HepG2 (cell line): ENCODE measurements around the gene TEKT2. TPM values are rescaled to one million over a fixed set of nuclear protein-coding genes. Genes with fewer than 3 reads are reported as not detected.

Source experiments
- EED ChIP-seq: sonication (generic); formaldehyde crosslinking; IDR thresholded peaks from 2 replicates; pipeline ENCODE4 v1.5.0; 2020; ENCODE audit warnings: mild to moderate bottlenecking, missing genetic modification reagents
- FUBP1 ChIP-seq: sonication (generic); formaldehyde crosslinking; IDR thresholded peaks from 2 replicates; pipeline ENCODE4 v1.5.1; 2020; ENCODE audit warnings: missing genetic modification reagents, mild to moderate bottlenecking, borderline replicate concordance
- MAZ ChIP-seq, 2 experiments: sonication (generic) in 1 of 2; formaldehyde crosslinking in 1 of 2; IDR thresholded peaks; 2 replicates each; pipeline versions ENCODE4 v1.5.0 to v1.6.1; 2012 to 2020; ENCODE audit warnings: low read depth in 2 of 2, mild to moderate bottlenecking in 2 of 2, borderline replicate concordance in 1 of 2, improper control_type of control experiment in 1 of 2, low read length in 1 of 2, missing genetic modification reagents in 1 of 2, moderate library complexity in 1 of 2
- RAD21 ChIP-seq: fragments of 450-650 bp; formaldehyde crosslinking; IDR thresholded peaks from 2 replicates; pipeline ENCODE4 v1.5.0; 2020; ENCODE audit warnings: mild to moderate bottlenecking
- SALL1 ChIP-seq: sonication (generic); formaldehyde crosslinking; IDR thresholded peaks from 2 replicates; pipeline ENCODE4 v1.8.0; 2022; ENCODE audit warnings: mild to moderate bottlenecking, missing genetic modification reagents
- SMC3 ChIP-seq: IDR thresholded peaks from 2 replicates; pipeline ENCODE4 v1.6.1; 2011; ENCODE audit warnings: low read length, improper control_type of control experiment
- SNAPC2 ChIP-seq: sonication (generic); formaldehyde crosslinking; IDR thresholded peaks from 2 replicates; pipeline ENCODE4 v1.8.1; 2022; ENCODE audit warnings: mild to moderate bottlenecking, missing genetic modification reagents
- SNAPC5 ChIP-seq: sonication (generic); formaldehyde crosslinking; IDR thresholded peaks from 2 replicates; pipeline ENCODE4 v1.8.1; 2023; ENCODE audit warnings: mild to moderate bottlenecking, missing genetic modification reagents, borderline replicate concordance
- SNRNP70 ChIP-seq: fragments of 200-400 bp; formaldehyde crosslinking; IDR thresholded peaks from 2 replicates; pipeline ENCODE4 v1.6.1; 2017; ENCODE audit warnings: mild to moderate bottlenecking, low read depth, low read length, moderate library complexity
- TBX2 ChIP-seq: sonication (generic); formaldehyde crosslinking; IDR thresholded peaks from 2 replicates; pipeline ENCODE4 v1.5.0; 2020; ENCODE audit warnings: missing genetic modification reagents, mild to moderate bottlenecking, borderline replicate concordance
- XRCC5 ChIP-seq: fragments of 200-400 bp; formaldehyde crosslinking; optimal IDR thresholded peaks from 2 replicates; pipeline ENCODE3; 2017; ENCODE audit warnings: mild to moderate bottlenecking, low read length
- ZFP36 ChIP-seq: fragments of 150-350 bp; IDR thresholded peaks from 2 replicates; pipeline ENCODE4 v1.6.1; 2018; ENCODE audit warnings: borderline replicate concordance, low read length, low read depth; ENCODE audit not compliant: partially characterized antibody
- ZGPAT ChIP-seq: IDR thresholded peaks from 2 replicates; pipeline ENCODE4 v1.6.1; 2016; ENCODE audit warnings: mild to moderate bottlenecking
- ZNF501 ChIP-seq: sonication (generic); formaldehyde crosslinking; IDR thresholded peaks from 2 replicates; pipeline ENCODE4 v1.5.1; 2020; ENCODE audit warnings: mild to moderate bottlenecking, moderate library complexity, missing genetic modification reagents
- ZNF605 ChIP-seq: sonication (generic); formaldehyde crosslinking; IDR thresholded peaks from 2 replicates; pipeline ENCODE4 v1.8.0; 2022; ENCODE audit warnings: mild to moderate bottlenecking, missing genetic modification reagents
- ZNF644 ChIP-seq: IDR thresholded peaks from 2 replicates; pipeline ENCODE4 v1.6.1; 2016; ENCODE audit warnings: low read depth
- ZNF772 ChIP-seq: sonication (generic); formaldehyde crosslinking; IDR thresholded peaks from 2 replicates; pipeline ENCODE4 v1.5.0; 2020; ENCODE audit warnings: mild to moderate bottlenecking, missing genetic modification reagents
- ZNF781 ChIP-seq: sonication (generic); formaldehyde crosslinking; IDR thresholded peaks from 2 replicates; pipeline ENCODE4 v1.5.1; 2020; ENCODE audit warnings: borderline replicate concordance, mild to moderate bottlenecking, missing genetic modification reagents; ENCODE audit errors: not compliant biosample characterization
- ZNF850 ChIP-seq: sonication (generic); formaldehyde crosslinking; conservative IDR thresholded peaks from 2 replicates; pipeline ENCODE4 v1.9.0; 2021; ENCODE audit warnings: mild to moderate bottlenecking, missing genetic modification reagents
- polyA plus RNA-seq, 8 experiments: library from polyadenylated mRNA; depleted of rRNA in 3 of 8; stranded (reverse) in 7 of 8; unstranded in 1 of 8; fragments of >200 nt; fragmentation: Illumina TruSeq in 4 of 8; extraction: Trizol in 4 of 8; gene quantifications; 2 replicates each; pipeline versions ENCODE4 v1.2.1 to v1.2.3, GENCODE V29; 2011 to 2016; ENCODE audit warnings: low read depth in 4 of 8, missing spikeins in 1 of 8, mixed read lengths in 1 of 8; ENCODE audit not compliant: insufficient read depth in 1 of 8
- total RNA-seq, 5 experiments: library from RNA; depleted of rRNA; stranded (reverse); fragments of >200 nt; fragmentation: Illumina TruSeq; extraction: Trizol; gene quantifications; 2 replicates each; pipeline ENCODE4 v1.2.3, GENCODE V29; 2016; ENCODE audit warnings: low read depth in 1 of 5

Gene TEKT2
- total and polyA plus RNA-seq, 2 of the 13 experiments (the other 11 are each of a cell fraction or from before 2014, with no cell fraction given) = 0.31 to 0.38 TPM

DNA sequence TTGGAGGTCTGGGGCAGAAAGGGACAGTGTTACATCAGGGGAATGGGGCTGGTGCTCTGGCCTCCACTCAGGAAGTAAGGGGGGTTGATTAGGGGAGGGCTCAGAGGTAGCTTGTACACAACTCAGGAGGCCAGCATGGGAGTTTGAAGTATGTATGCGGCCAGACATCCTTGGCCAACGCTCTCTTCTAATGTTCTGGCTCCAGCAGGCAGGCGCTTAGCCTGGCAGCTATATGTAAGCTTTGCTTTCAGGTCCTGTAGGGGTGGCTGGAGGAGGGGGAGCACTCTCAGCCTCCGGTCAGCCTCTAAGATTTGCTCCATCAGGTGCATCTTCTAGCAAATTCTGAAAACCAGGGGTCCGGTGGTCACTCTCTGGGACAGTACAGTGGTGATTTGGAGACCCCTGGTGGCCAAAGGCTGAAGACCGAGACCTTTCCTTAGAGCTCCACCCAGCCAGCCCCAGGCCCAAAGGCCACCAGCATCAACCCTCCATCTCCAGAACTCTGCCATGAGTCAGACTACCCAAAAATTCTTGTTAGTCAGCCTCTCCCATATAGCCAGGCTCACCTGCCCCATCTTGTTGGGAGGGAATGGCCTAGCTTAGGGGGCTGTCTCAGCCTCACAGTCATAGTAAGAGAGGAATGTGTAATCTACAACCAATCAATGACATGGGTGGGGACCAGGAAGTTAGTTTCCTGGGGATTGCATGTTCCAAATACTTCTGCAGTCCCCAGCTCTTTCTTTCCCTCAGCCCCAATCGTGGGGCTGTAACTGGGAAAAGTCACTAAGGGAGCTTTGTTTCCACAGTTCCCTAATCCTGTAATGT is 50.8 kb downstream of the TEKT2 start (continued):
- TF ChIP-seq SNAPC5 (CRISPR knock-in tag) = no peak
- TF ChIP-seq ZNF781 (CRISPR knock-in tag) = peak; percentile 22
- TF ChIP-seq ZNF772 (CRISPR knock-in tag) = 0 out of 2 replicates have a peak, but pooled peaks have one; percentile 50
- TF ChIP-seq RAD21 (CRISPR knock-in tag) = peak; percentile 93
- peak; percentile 93 for TF ChIP-seq SMC3
- 0 out of 2 replicates have a peak, but pooled peaks have one; percentile 41 for TF ChIP-seq ZNF605 (CRISPR knock-in tag)
- TF ChIP-seq ZNF501 (CRISPR knock-in tag) = peak; percentile 67
- TF ChIP-seq ZNF850 (CRISPR knock-in tag) = no peak
- peak; percentile 45; the same call in 1 of the 2 replicates for TF ChIP-seq ZGPAT
- no peak for TF ChIP-seq SNRNP70
- TF ChIP-seq FUBP1 (CRISPR knock-in tag) = no peak
- TF ChIP-seq EED = 0 out of 2 replicates have a peak, but pooled peaks have one; percentile 32
- TF ChIP-seq ZFP36 = peak; percentile 3
- TF ChIP-seq SNAPC2 (CRISPR knock-in tag) = no peak
- TF ChIP-seq ZNF644 = no peak
- TF ChIP-seq SALL1 = 0 out of 2 replicates have a peak, but pooled peaks have one; percentile 27
- peak; percentile 38 for TF ChIP-seq XRCC5
- no peak for TF ChIP-seq MAZ (IDR thresholded peaks at IDR 0.05; ENCODE audit: borderline replicate concordance, low read depth, low read length)
- 0 out of 2 replicates have a peak, but pooled peaks have one; percentile 41 for TF ChIP-seq MAZ (CRISPR knock-in tag; IDR thresholded peaks at IDR 0.05; ENCODE audit: low read depth)
- peak; percentile 35; the same call in 1 of the 2 replicates for TF ChIP-seq TBX2 (CRISPR knock-in tag)
